Suprapubic skin (tissue), 4 donors: ENCODE data around the gene KBTBD7. TPM values are rescaled to one million over a fixed set of nuclear protein-coding genes. Genes with fewer than 3 reads are reported as not detected.

Experiments
- DNase-seq, 2 donors: peaks; one replicate each; pipeline ENCODE4 v3.0.0-alpha.2; 2019; ENCODE audit warnings: low spot score in 2 of 2
- H3K27ac ChIP-seq: fragments of 200-600 bp; sonication (generic); one replicate; pipeline ENCODE4 v1.5.1; 2019
- H3K27me3 ChIP-seq: fragments of 200-600 bp; sonication (generic); one replicate; pipeline ENCODE4 v1.5.1; 2019
- H3K36me3 ChIP-seq: fragments of 200-600 bp; sonication (generic); one replicate; pipeline ENCODE4 v1.5.1; 2019
- H3K4me1 ChIP-seq: fragments of 200-600 bp; sonication (generic); one replicate; pipeline ENCODE4 v1.5.1; 2019
- H3K4me3 ChIP-seq: fragments of 200-600 bp; sonication (generic); one replicate; pipeline ENCODE4 v1.5.1; 2019; ENCODE audit warnings: mild to moderate bottlenecking
- H3K9me3 ChIP-seq: fragments of 200-600 bp; sonication (generic); one replicate; pipeline ENCODE4 v1.5.1; 2019
- EP300 ChIP-seq: sonication (generic); formaldehyde crosslinking; IDR thresholded peaks from one replicate; pipeline ENCODE4 v1.6.1; 2017; ENCODE audit warnings: antibody characterized with exemption
- POLR2A ChIP-seq, 2 donors: fragments of 450-650 bp; IDR thresholded peaks; one replicate each; pipeline ENCODE4 v1.6.1; 2017; ENCODE audit warnings: antibody characterized with exemption in 2 of 2, mild to moderate bottlenecking in 2 of 2, moderate library complexity in 2 of 2
- POLR2AphosphoS5 ChIP-seq, 3 donors: sonication (generic); formaldehyde crosslinking; IDR thresholded peaks; one replicate each; pipeline ENCODE4 v1.6.1; 2017; ENCODE audit warnings: antibody characterized with exemption in 3 of 3
- WGBS: methylation state at CpG from one replicate; pipeline ENCODE4 v1.1.5; 2018; 5-methylcytosine and 5-hydroxymethylcytosine counted together
- total RNA-seq, 4 donors: library from RNA; depleted of rRNA; stranded (reverse); fragments of >200 nt; gene quantifications; one replicate each; pipeline ENCODE4 v1.1.0, GENCODE V29; 2016
- TF ChIP-seq, protein P1 (sequence below), 2 donors: fragments of 200-600 bp in 1 of 2; fragments of 450-650 bp in 1 of 2; sonication (generic) in 1 of 2; IDR thresholded peaks; one replicate each; pipeline ENCODE4 v1.5.1; 2016 to 2019; ENCODE audit warnings: antibody characterized with exemption in 2 of 2, mild to moderate bottlenecking in 1 of 2, moderate library complexity in 1 of 2

KBTBD7 gene
- total RNA-seq, 4 donors from 2014 or later, result 4.5 to 8.0 (median 6.0) TPM

GRCh38 chr13:41231025-41231677 lies 36.8 kb upstream of the KBTBD7 start:
- 89% methylated on average over 2 of the region's 2 CpGs for WGBS
- TF ChIP-seq, protein P1, sequence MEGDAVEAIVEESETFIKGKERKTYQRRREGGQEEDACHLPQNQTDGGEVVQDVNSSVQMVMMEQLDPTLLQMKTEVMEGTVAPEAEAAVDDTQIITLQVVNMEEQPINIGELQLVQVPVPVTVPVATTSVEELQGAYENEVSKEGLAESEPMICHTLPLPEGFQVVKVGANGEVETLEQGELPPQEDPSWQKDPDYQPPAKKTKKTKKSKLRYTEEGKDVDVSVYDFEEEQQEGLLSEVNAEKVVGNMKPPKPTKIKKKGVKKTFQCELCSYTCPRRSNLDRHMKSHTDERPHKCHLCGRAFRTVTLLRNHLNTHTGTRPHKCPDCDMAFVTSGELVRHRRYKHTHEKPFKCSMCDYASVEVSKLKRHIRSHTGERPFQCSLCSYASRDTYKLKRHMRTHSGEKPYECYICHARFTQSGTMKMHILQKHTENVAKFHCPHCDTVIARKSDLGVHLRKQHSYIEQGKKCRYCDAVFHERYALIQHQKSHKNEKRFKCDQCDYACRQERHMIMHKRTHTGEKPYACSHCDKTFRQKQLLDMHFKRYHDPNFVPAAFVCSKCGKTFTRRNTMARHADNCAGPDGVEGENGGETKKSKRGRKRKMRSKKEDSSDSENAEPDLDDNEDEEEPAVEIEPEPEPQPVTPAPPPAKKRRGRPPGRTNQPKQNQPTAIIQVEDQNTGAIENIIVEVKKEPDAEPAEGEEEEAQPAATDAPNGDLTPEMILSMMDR (IDR thresholded peaks at IDR 0.05), result no peak
- no peak for TF ChIP-seq EP300
- no peak for TF ChIP-seq POLR2A (IDR thresholded peaks at IDR 0.05)
- no peak for TF ChIP-seq POLR2AphosphoS5 (IDR thresholded peaks at IDR 0.05)
- H3K27ac ChIP-seq, result no peak overlapping the region
- H3K9me3 ChIP-seq, result no peaks in the 10 kb centered on the region
- no peaks in the 10 kb centered on the region for H3K27me3 ChIP-seq
- H3K4me1 ChIP-seq, result no peaks in the 10 kb centered on the region
- no peak for DNase-seq
- peaks cover 20% of the 10 kb centered on the region for H3K36me3 ChIP-seq
- H3K4me3 ChIP-seq, result no peak overlapping the region

DNA sequence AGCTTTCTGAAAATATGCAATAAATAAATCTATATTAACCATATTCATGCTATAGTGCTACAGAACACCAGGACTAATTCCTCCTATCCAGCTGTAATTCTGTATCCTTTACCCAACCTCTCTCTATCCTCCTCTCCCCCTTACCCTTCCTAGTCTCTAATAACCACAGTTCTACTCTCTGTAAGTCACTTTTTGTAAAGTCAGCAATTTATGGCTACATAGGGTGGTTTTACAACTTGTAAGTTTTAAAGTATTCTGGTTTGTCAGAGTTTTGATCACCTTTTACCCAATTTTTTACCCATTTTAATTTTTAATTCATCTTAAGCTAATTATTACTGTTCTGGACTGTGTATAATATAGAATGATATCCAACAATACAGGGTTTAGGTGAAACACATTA lies 35.0 kb upstream of the KBTBD7 start:
- Histone ChIP-seq H3K9me3 (no peaks in the 10 kb centered on the region), H3K36me3 (peaks cover 20% of the 10 kb centered on the region), H3K4me3 (no peak overlapping the region), H3K27me3 (no peaks in the 10 kb centered on the region), H3K27ac (no peak overlapping the region), H3K4me1 (no peaks in the 10 kb centered on the region)
- DNase-seq, result no peak
- TF ChIP-seq EP300 (no peak), POLR2A (IDR thresholded peaks at IDR 0.05) (no peak), POLR2AphosphoS5 (IDR thresholded peaks at IDR 0.05) (no peak)
- TF ChIP-seq, protein P1 (IDR thresholded peaks at IDR 0.05), result no peak

DNA sequence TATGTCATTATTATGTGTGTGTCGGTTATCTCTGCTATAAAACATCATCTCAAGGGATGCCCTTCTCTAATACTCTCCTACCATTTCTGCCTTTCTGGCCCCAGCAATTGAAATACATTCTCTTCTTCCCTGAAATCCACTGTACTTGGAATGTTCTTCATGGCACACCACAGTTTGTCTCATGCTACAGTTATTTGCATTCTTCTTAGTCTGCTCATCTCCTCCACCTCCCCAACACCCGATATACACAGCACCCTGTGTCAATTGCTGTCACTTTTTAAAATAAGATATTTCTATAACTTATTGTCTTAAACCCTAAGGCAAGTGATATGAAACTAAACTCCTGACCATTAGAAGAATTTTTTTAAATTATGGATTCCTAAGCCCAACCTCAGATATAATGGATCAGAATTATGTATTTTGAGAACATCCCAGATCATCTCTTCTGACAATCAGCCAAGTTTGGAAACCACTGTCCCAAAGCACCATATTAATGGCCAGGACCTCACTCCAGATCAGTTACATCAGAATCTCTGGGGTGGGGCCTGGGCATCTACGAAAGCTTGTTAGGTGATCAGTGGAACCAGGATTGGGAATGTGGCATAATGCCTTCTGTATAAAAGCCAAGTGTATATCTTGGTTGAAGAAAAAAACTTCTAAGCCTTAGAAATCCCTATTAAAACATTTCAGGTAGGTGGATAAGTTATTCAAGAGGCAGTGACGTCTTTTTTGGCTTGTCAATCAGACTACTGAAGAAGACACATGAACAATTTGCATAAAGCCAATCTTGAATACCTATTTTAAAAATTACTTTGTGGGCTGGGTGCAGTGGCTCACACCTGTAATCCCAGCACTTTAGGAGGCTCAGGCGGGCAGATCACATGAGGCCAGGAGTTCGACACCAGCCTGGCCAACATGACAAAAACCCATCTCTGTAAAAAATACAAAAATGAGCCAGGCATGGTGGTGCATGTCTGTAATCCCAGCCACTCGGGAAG lies 30.0 kb upstream of the KBTBD7 start:
- DNase-seq, result no peak
- 77% methylated on average over 7 of the region's 7 CpGs for WGBS
- H3K36me3 ChIP-seq, result peaks cover 4% of the 10 kb centered on the region

DNA sequence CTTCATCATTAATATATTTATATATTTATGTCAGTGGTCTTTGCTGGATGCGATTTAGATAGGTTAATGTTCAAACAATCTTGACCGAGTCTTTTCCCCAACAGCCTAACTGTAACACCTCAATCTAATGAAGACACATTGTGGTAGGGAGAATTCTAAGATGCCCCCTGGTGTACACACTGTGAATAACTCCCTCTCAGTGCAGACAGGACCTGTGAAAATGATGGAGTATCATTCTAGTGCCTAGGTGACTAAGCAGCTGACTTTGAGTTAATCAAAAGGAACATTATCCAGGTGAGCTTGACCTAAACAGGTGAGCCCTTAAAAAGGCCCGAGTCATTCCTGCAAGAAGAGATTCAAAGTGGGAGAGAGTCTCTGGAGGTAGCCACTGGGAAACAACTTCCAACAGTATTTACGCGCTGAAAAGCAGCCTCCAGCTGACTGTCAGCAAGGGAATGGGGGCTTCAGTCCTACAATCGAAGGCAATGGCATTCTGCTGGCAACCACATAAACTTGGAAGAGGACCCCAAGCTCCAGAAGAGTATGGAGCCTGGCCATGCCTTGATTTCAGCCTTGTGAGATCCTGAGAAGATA lies 28.0 kb upstream of the KBTBD7 start:
- no peaks in the 10 kb centered on the region for H3K9me3 ChIP-seq
- DNase-seq, result no peak
- H3K27ac ChIP-seq, result no peak overlapping the region
- H3K4me3 ChIP-seq, result no peak overlapping the region
- no peaks in the 10 kb centered on the region for H3K4me1 ChIP-seq
- WGBS, result 49% methylated on average over 6 of the region's 6 CpGs
- TF ChIP-seq EP300, result no peak
- TF ChIP-seq, protein P1 (IDR thresholded peaks at IDR 0.05), result peak; percentile 72 to 74
- peaks cover 4% of the 10 kb centered on the region for H3K36me3 ChIP-seq
- no peaks in the 10 kb centered on the region for H3K27me3 ChIP-seq

More for the DNA sequence above, 30.0 kb upstream of the KBTBD7 start:
- TF ChIP-seq POLR2AphosphoS5 (IDR thresholded peaks at IDR 0.05) (no peak), POLR2A (IDR thresholded peaks at IDR 0.05) (no peak)
- H3K4me1 ChIP-seq, result no peaks in the 10 kb centered on the region
- H3K27me3 ChIP-seq, result no peaks in the 10 kb centered on the region
- no peaks in the 10 kb centered on the region for H3K9me3 ChIP-seq
- H3K4me3 ChIP-seq, result no peak overlapping the region
- no peak overlapping the region for H3K27ac ChIP-seq

GRCh38 chr13:41220401-41220800 lies 26.0 kb upstream of the KBTBD7 start:
- Histone ChIP-seq H3K36me3 (no peaks in the 10 kb centered on the region), H3K27me3 (no peaks in the 10 kb centered on the region), H3K4me1 (no peaks in the 10 kb centered on the region), H3K9me3 (no peaks in the 10 kb centered on the region), H3K4me3 (no peak overlapping the region), H3K27ac (no peak overlapping the region)
- DNase-seq, result no peak
- 81% methylated on average over 3 of the region's 3 CpGs for WGBS
- TF ChIP-seq POLR2A (IDR thresholded peaks at IDR 0.05) (no peak), EP300 (no peak), POLR2AphosphoS5 (IDR thresholded peaks at IDR 0.05) (no peak)
- TF ChIP-seq, protein P1 (IDR thresholded peaks at IDR 0.05), result no peak
